Measurements from ENCODE around the gene C9orf153.

The C9orf153 gene

GRCh38 chr9:86281593-86282076 is 22.2 kb upstream of the C9orf153 start:
- TF ChIP-seq, protein P1, sequence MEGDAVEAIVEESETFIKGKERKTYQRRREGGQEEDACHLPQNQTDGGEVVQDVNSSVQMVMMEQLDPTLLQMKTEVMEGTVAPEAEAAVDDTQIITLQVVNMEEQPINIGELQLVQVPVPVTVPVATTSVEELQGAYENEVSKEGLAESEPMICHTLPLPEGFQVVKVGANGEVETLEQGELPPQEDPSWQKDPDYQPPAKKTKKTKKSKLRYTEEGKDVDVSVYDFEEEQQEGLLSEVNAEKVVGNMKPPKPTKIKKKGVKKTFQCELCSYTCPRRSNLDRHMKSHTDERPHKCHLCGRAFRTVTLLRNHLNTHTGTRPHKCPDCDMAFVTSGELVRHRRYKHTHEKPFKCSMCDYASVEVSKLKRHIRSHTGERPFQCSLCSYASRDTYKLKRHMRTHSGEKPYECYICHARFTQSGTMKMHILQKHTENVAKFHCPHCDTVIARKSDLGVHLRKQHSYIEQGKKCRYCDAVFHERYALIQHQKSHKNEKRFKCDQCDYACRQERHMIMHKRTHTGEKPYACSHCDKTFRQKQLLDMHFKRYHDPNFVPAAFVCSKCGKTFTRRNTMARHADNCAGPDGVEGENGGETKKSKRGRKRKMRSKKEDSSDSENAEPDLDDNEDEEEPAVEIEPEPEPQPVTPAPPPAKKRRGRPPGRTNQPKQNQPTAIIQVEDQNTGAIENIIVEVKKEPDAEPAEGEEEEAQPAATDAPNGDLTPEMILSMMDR (IDR thresholded peaks at IDR 0.05; ENCODE audit: insufficient read depth, low read depth, low read length, missing control alignments): no peak
- H3K4me3 ChIP-seq (ENCODE audit: low read length): peak overlapping the region; percentile 78
- peak; percentile 27 for DNase-seq (ENCODE audit: low read depth)

DNA sequence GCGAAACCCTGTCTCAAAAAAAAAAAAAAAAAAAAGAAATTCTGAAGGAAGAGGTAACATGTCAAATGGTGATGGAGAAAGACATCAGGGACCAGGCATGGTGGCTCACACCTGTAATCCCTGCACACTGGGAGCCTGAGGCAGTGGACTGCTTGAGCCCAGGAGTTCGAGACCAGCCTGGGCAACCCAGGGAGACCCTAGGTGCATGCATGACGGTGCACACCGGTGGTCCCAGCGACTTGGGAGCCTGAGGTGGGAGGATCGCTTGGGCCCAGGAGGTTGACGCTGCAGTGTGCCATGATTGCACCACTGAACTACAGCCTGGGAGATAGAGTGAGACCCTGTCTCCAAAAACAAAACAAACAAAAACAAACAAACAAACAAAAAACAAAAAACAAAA is 21.1 kb upstream of the C9orf153 start:
- H3K4me3 ChIP-seq (ENCODE audit: low read length): no peak overlapping the region
- TF ChIP-seq, protein P1 (IDR thresholded peaks at IDR 0.05; ENCODE audit: insufficient read depth, low read depth, low read length, missing control alignments): no peak
- no peak for DNase-seq (ENCODE audit: low read depth)

DNA sequence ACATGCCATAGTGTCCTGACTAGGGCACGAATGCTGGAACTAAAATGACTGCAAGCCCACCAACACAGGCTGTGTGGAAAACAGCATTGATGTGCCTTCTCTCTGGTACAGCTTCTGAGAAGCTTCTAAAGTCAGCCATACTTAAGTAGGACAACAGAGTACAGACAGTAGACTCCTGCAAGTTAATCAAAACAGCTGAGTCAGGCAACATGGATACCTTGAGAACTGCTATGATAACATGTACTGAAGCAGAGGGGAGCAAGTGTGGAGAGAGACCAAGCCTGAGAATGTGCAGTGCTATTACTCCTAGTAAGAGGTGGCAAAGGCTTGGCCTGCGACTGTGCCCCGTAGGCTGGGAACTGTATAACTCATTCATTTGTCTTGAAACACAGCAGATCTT is 20.4 kb upstream of the C9orf153 start:
- H3K4me3 ChIP-seq (ENCODE audit: low read length): no peak overlapping the region
- no peak for DNase-seq (ENCODE audit: low read depth)
- TF ChIP-seq, protein P1 (IDR thresholded peaks at IDR 0.05; ENCODE audit: insufficient read depth, low read depth, low read length, missing control alignments): no peak

- TF ChIP-seq, protein P1 (IDR thresholded peaks at IDR 0.05; ENCODE audit: insufficient read depth, low read depth, low read length, missing control alignments): no peak
- H3K4me3 ChIP-seq (ENCODE audit: low read length): no peak overlapping the region
- no peak for DNase-seq (ENCODE audit: low read depth)
Observed at GRCh38 chr9:86277072-86277471, 17.6 kb upstream of the C9orf153 start.

DNA sequence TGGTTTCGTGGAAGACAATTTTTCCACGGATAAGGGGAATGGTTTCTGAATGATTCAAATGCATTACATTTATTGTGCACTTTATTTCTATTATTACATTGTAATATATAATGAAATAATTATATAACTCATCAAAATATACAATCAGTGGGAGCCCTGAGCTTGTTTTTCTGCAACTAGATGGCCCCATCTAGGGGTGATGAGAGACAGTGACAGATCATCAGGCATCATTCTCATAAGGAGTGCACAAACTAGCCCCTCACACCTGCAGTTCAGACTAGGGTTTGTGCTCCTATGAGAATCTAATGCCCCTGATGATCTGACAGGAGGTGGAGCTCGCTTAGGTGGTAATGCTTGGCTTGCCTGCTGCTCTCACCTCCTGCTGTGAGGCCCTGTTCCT is 16.5 kb upstream of the C9orf153 start:
- TF ChIP-seq, protein P1 (IDR thresholded peaks at IDR 0.05; ENCODE audit: insufficient read depth, low read depth, low read length, missing control alignments): peak; percentile 40
- peak; percentile 10 for DNase-seq (ENCODE audit: low read depth)
- H3K4me3 ChIP-seq (ENCODE audit: low read length): no peak overlapping the region

GRCh38 chr9:86274821-86275643 is 15.6 kb upstream of the C9orf153 start:
- no peak overlapping the region for H3K4me3 ChIP-seq (ENCODE audit: low read length)
- DNase-seq (ENCODE audit: low read depth): no peak
- TF ChIP-seq, protein P1 (IDR thresholded peaks at IDR 0.05; ENCODE audit: insufficient read depth, low read depth, low read length, missing control alignments): no peak

DNA sequence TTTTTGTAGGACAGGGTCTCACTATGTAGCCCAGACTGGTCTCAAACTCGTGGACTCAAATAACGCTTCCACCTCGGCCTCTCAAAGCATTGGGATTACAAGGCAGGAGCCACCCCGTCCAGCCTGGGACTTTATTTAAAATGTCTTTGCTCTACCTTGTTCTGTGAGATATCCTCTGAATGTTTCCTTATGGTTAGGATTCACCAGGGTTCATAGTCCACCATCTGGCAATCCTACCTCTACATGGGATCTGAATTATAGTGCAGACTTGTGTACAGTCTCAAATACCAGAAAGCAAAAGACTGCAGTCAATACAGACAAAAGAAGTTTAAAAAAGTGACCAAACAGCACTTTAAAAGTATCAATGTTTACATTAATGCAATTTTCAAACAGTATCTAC is 12.8 kb upstream of the C9orf153 start:
- H3K4me3 ChIP-seq (ENCODE audit: low read length): no peak overlapping the region
- TF ChIP-seq, protein P1 (IDR thresholded peaks at IDR 0.05; ENCODE audit: insufficient read depth, low read depth, low read length, missing control alignments): no peak
- no peak for DNase-seq (ENCODE audit: low read depth)

Measured in epithelial cell of esophagus (primary cell).